ENCODE measurements around the gene IL1R2. TPM values are rescaled to one million over a fixed set of nuclear protein-coding genes. Genes with fewer than 3 reads are reported as not detected.
A peak's percentile ranks its signal among the peaks of the same experiment; 100 is the strongest.

The IL1R2 gene
- total and polyA plus RNA-seq, 2 donors from 2014 or later: 11.2 to 20.0 TPM

DNA sequence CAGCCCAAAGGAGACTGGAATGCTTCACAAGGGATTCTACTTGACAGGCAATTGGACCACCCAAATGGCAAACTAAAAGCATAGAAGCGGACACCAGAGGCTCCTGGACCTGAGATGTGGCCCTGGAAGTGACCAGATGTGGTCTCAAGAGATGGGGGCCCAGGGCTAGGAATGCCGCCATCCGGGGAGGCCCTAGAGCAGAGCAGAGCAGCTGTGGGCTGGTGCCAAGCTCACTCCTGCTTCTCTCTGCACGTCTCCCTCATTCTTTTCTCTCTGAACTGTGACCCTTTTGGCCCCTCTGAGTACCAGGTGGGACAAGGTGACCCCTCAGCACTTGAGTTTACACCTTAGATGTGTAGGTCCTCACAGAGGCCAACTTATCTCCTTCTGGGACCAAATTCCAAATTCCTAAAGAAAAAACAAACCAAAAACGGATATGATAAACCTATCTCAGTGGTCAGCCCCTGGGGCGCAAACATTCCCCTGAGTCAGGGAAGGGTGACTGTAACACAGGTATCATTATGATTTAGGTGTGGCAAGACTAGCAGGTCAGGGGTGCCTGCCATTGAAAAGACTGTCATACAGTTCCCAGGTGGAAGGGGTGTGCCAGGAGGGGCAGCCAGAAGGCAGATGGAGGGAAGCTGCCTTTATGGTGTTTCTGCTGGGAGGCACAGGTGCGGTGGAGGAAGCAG, 6.5 kb upstream of the IL1R2 start:
- no peak for TF ChIP-seq CTCF (IDR thresholded peaks at IDR 0.05; ENCODE audit: borderline replicate concordance, extremely low read depth, insufficient read depth)
- Histone ChIP-seq H3K4me1 (ENCODE audit: control insufficient read depth in 2 of 3, insufficient read depth in 2 of 3, low read depth in 1 of 3, low read length in 3 of 3) (peaks cover 0 to 29% (median 25%) of the 10 kb centered on the region in 3 donors), H3K4me3 (ENCODE audit: low read length in 3 of 3) (no peak overlapping the region), H3K27me3 (ENCODE audit: control insufficient read depth, insufficient read depth, low read length) (no peaks in the 10 kb centered on the region), H3K9me3 (ENCODE audit: control insufficient read depth in 2 of 3, insufficient read depth in 1 of 3, low read length in 3 of 3) (no peaks in the 10 kb centered on the region), H3K9ac (ENCODE audit: low read length in 3 of 3) (no peak overlapping the region), H3K27ac (ENCODE audit: low read depth in 2 of 2, low read length in 2 of 2) (no peak overlapping the region), H3K36me3 (ENCODE audit: control insufficient read depth in 2 of 3, insufficient read depth in 3 of 3, low read length in 3 of 3) (no peaks in the 10 kb centered on the region)
- DNase-seq: no peak
- intact Hi-C loops (cut with DNase I): no loop called here
- no peak for FAIRE-seq

- FAIRE-seq: no peak
- Histone ChIP-seq H3K4me3 (ENCODE audit: low read length in 3 of 3) (no peak overlapping the region), H3K4me1 (ENCODE audit: control insufficient read depth in 2 of 3, insufficient read depth in 2 of 3, low read depth in 1 of 3, low read length in 3 of 3) (peaks cover 0 to 29% (median 25%) of the 10 kb centered on the region in 3 donors), H3K36me3 (ENCODE audit: control insufficient read depth in 2 of 3, insufficient read depth in 3 of 3, low read length in 3 of 3) (no peaks in the 10 kb centered on the region), H3K9me3 (ENCODE audit: control insufficient read depth in 2 of 3, insufficient read depth in 1 of 3, low read length in 3 of 3) (no peaks in the 10 kb centered on the region), H3K9ac (ENCODE audit: low read length in 3 of 3) (no peak overlapping the region), H3K27me3 (ENCODE audit: control insufficient read depth, insufficient read depth, low read length) (no peaks in the 10 kb centered on the region), H3K27ac (ENCODE audit: low read depth in 2 of 2, low read length in 2 of 2) (no peak overlapping the region)
- intact Hi-C loops (cut with DNase I): no loop called here
- no peak for DNase-seq
- no peak for TF ChIP-seq CTCF (IDR thresholded peaks at IDR 0.05; ENCODE audit: borderline replicate concordance, extremely low read depth, insufficient read depth)
Measured at GRCh38 chr2:101985793-101986164, 6.0 kb upstream of the IL1R2 start.

DNA sequence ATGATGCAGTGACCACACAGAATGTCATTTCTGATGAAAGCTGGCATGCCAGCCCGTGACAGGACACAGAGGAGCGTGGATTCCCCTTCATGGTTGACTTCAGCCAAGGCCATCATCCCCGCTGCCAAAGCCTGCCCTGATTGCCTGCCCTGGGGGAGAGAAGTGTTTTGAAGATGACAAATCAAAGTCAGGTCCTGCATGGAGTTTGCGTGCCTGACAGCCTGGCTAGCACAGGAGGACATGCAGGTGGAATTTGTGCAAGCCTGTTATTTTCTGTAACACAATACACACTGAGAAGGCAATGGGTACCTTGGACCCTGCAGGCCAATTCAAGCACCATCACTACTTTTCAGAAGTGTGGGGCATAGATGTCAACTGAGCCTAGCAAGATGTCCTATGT, 5.4 kb upstream of the IL1R2 start:
- FAIRE-seq: no peak
- H3K4me1 ChIP-seq (ENCODE audit: control insufficient read depth in 2 of 3, insufficient read depth in 2 of 3, low read depth in 1 of 3, low read length in 3 of 3): peaks cover 0 to 27% (median 25%) of the 10 kb centered on the region in 3 donors
- no peaks in the 10 kb centered on the region for H3K27me3 ChIP-seq (ENCODE audit: control insufficient read depth, insufficient read depth, low read length)
- intact Hi-C loops (cut with DNase I): no loop called here
- peak in 1 of 5 donors; percentile 24 for DNase-seq
- H3K36me3 ChIP-seq (ENCODE audit: control insufficient read depth in 2 of 3, insufficient read depth in 3 of 3, low read length in 3 of 3): no peaks in the 10 kb centered on the region
- no peak overlapping the region for H3K9ac ChIP-seq (ENCODE audit: low read length in 3 of 3)
- no peak overlapping the region for H3K27ac ChIP-seq (ENCODE audit: low read depth in 2 of 2, low read length in 2 of 2)
- H3K9me3 ChIP-seq (ENCODE audit: control insufficient read depth in 2 of 3, insufficient read depth in 1 of 3, low read length in 3 of 3): no peaks in the 10 kb centered on the region
- H3K4me3 ChIP-seq (ENCODE audit: low read length in 3 of 3): no peak overlapping the region
- no peak for TF ChIP-seq CTCF (IDR thresholded peaks at IDR 0.05; ENCODE audit: borderline replicate concordance, extremely low read depth, insufficient read depth)

Data from kidney (tissue), 14 donors.